ENCODE data around the gene SLC50A1.

DNA sequence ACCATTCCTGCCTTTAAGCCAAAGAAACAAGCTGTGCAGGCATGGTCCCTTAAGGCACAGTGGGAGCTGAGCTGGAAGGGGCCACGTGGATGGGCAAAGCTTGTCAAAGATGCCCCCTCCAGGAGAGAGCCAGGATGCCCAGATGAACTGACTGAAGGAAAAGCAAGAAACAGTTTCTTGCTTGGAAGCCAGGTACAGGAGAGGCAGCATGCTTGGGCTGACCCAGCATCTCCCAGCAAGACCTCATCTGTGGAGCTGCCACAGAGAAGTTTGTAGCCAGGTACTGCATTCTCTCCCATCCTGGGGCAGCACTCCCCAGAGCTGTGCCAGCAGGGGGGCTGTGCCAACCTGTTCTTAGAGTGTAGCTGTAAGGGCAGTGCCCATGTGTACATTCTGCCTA lies 1.3 kb upstream of the SLC50A1 start:
- TF ChIP-seq ZNF263 (CRISPR knock-in tag; IDR thresholded peaks at IDR 0.05; ENCODE audit: low read depth): no peak
- no peak for TF ChIP-seq RELA (CRISPR knock-in tag; IDR thresholded peaks at IDR 0.05; ENCODE audit: borderline replicate concordance)
- TF ChIP-seq, protein P1, sequence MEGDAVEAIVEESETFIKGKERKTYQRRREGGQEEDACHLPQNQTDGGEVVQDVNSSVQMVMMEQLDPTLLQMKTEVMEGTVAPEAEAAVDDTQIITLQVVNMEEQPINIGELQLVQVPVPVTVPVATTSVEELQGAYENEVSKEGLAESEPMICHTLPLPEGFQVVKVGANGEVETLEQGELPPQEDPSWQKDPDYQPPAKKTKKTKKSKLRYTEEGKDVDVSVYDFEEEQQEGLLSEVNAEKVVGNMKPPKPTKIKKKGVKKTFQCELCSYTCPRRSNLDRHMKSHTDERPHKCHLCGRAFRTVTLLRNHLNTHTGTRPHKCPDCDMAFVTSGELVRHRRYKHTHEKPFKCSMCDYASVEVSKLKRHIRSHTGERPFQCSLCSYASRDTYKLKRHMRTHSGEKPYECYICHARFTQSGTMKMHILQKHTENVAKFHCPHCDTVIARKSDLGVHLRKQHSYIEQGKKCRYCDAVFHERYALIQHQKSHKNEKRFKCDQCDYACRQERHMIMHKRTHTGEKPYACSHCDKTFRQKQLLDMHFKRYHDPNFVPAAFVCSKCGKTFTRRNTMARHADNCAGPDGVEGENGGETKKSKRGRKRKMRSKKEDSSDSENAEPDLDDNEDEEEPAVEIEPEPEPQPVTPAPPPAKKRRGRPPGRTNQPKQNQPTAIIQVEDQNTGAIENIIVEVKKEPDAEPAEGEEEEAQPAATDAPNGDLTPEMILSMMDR (IDR thresholded peaks at IDR 0.05): no peak
- TF ChIP-seq ARID4B (CRISPR knock-in tag; IDR thresholded peaks at IDR 0.05; ENCODE audit: borderline replicate concordance): no peak
- TF ChIP-seq, protein P2, sequence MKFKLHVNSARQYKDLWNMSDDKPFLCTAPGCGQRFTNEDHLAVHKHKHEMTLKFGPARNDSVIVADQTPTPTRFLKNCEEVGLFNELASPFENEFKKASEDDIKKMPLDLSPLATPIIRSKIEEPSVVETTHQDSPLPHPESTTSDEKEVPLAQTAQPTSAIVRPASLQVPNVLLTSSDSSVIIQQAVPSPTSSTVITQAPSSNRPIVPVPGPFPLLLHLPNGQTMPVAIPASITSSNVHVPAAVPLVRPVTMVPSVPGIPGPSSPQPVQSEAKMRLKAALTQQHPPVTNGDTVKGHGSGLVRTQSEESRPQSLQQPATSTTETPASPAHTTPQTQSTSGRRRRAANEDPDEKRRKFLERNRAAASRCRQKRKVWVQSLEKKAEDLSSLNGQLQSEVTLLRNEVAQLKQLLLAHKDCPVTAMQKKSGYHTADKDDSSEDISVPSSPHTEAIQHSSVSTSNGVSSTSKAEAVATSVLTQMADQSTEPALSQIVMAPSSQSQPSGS (CRISPR knock-in tag; IDR thresholded peaks at IDR 0.05; ENCODE audit: borderline replicate concordance, low read depth): no peak
- no peak for TF ChIP-seq ZMAT4 (CRISPR knock-in tag; IDR thresholded peaks at IDR 0.05)
- no peak for TF ChIP-seq GTF2I (CRISPR knock-in tag; conservative IDR thresholded peaks at IDR 0.05)
- no peak for TF ChIP-seq ESRRA (CRISPR knock-in tag; IDR thresholded peaks at IDR 0.05; ENCODE audit: borderline replicate concordance)

Data from WTC11 (cell line).